ENCODE results near the gene RPP25L.

Gene RPP25L

DNA sequence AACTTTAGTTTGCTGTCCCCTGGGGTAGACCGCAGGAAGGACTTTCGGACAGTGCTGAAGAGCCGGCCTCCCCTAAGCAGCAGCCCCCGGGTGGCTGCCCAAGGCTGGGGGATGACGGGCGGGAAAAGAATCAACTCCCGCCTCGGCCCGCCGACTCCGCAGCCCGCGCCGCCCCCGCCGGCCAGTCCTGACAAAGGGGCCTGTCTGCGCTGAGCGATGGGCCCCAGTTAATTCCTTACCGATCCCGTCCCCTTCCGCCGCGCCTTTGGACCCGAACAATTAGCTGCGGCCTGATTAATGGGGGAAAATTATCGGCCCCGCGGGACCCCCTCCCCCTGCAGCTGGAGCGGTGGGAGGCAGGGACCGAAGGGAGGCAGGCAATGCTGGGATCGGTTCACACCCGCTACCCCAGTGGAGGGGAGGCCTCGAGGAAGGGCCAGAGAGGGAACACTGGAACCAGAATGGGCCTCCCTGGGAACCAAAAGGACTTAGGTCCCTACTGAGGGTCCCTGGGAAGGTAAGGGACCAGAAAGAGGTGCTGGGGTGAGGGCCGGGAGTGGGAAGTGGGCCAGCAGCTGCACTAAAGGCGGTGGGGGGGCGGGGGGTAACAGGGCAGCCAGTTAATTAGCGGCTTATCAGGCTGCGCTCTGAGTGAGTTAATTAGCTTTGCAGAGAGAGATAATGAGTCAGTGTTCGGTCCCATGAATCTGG is 12.7 kb upstream of the RPP25L start:
- no peak for DNase-seq (ENCODE audit: low read depth)
- TF ChIP-seq, protein P1, sequence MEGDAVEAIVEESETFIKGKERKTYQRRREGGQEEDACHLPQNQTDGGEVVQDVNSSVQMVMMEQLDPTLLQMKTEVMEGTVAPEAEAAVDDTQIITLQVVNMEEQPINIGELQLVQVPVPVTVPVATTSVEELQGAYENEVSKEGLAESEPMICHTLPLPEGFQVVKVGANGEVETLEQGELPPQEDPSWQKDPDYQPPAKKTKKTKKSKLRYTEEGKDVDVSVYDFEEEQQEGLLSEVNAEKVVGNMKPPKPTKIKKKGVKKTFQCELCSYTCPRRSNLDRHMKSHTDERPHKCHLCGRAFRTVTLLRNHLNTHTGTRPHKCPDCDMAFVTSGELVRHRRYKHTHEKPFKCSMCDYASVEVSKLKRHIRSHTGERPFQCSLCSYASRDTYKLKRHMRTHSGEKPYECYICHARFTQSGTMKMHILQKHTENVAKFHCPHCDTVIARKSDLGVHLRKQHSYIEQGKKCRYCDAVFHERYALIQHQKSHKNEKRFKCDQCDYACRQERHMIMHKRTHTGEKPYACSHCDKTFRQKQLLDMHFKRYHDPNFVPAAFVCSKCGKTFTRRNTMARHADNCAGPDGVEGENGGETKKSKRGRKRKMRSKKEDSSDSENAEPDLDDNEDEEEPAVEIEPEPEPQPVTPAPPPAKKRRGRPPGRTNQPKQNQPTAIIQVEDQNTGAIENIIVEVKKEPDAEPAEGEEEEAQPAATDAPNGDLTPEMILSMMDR (conservative IDR thresholded peaks at IDR 0.05; ENCODE audit: control insufficient read depth, insufficient read depth, low read depth, low read length), result no peak
- H3K4me3 ChIP-seq (ENCODE audit: control insufficient read depth, low read depth, low read length), result no peak overlapping the region

DNA sequence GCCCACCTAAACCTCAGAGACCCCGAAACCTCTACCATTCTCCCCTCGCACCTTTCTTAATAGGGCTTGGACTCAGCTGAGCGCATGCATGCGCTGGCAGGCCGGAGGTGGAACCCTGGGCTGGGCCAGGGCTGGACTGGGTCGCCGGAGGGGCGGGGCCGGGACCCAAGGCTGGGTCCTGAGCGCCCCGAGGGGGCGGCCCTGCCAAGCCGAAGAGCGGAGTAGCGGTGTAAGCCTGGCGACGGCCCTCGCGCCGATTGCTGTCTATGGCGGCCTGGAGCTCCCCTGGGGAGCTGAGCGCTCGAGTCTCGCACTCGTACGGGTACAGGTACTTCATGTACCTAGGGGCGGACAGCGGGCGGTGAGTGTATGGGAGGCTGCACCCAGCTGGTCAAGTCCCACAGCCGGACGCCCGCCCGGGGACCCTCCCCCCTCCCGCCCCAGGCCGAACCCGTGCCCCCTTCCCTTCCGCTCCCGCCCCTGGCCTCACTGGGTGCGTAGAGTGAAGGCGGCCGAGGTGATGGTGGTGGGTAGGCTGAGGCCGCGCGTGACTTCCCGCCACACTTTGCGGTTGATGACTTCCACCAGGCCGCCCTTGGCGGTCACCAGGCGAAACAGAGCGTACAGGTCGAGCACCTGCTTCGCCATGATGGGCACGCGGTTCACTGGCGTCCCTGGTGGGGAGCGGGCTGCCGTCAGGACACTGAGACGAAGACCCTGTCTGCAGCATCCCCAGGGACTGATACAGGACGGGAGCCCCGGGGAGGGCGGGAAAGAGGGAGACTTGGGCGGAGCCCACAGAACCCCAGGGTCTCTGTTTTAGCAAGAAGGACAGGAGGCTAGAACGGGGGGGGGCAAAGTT is 11.7 kb upstream of the RPP25L start:
- no peak for DNase-seq (ENCODE audit: low read depth)
- TF ChIP-seq, protein P1 (conservative IDR thresholded peaks at IDR 0.05; ENCODE audit: control insufficient read depth, insufficient read depth, low read depth, low read length), result no peak

DNA sequence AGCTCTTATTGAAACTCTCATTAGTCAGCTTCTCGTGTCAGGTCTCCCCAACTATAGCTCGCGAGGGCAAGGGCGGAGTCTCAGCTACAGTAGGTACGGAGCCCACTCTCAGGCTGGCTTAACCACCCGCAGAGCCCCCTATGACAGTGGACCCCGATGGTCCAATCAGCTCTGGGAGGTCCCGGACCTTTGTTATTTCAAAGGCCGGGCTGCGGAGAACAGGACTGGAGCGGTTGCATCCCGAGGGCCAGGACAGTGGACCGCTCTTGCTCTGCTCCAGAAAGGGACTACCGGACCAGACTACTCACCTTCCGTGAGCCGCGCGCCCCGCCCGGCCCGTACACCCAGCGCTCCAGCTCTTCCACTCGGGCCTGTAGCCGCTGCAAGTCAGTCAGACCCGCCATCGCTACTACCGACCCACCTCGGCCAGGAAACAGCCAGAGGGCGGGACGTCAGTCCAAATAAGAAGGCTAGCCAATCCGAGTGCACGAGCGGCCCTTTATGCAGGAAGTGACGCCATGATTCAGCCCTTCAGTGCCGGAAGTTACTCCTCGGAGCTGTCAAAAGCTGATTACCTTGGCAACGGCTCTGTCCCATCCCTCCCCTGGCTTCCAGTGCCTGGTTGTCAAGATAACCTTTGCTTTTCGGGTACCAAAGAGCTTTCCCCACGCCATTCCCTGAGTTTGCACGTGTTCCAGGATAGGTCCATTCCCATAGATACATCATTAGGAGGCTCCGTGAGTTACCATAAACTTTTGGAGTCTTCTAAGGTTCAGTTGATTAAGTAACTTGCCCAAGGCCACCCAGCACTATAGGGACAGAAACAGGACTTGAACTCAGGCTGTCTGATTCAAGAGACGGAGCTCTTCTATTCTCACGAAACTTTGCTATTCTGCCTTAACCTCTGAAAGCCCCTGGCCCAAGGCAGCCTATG is 8.4 kb upstream of the RPP25L start, which contains the start of gene DCTN3:
Gene DCTN3 (minus strand): TSS at position 435 of the 934 bp plus-strand sequence. CDS start 31 bp downstream, at position 404.
- peak within 1 kb of the TSS; percentile 97 for H3K4me3 ChIP-seq (ENCODE audit: control insufficient read depth, low read depth, low read length)
- TF ChIP-seq, protein P1 (conservative IDR thresholded peaks at IDR 0.05; ENCODE audit: control insufficient read depth, insufficient read depth, low read depth, low read length), result no peak
- peak; percentile 94 for DNase-seq (ENCODE audit: low read depth)

More for the DNA sequence above, 11.7 kb upstream of the RPP25L start:
- H3K4me3 ChIP-seq (ENCODE audit: control insufficient read depth, low read depth, low read length), result no peak overlapping the region

DNA sequence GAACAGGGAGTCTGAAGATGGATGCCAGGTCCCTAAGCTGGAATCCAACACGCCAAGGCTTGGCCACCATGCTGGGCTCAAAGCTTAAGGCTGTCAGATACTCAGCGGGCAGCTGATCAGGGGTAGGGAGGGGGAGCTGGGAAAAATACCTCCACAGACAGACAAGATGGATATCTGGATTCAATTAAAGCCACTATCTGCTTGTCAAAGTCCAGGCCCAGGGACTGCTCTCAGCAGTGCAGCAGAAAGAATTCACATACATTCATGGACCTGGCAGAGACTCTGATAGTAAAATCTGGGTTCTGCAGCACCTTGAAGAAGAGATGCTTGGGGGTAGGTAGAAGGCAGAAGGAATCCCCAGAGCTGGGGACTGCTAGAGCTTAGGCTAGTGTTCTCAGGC is 3.2 kb upstream of the RPP25L start:
- TF ChIP-seq, protein P1 (conservative IDR thresholded peaks at IDR 0.05; ENCODE audit: control insufficient read depth, insufficient read depth, low read depth, low read length), result no peak
- no peak for DNase-seq (ENCODE audit: low read depth)
- no peak overlapping the region for H3K4me3 ChIP-seq (ENCODE audit: control insufficient read depth, low read depth, low read length)

DNA sequence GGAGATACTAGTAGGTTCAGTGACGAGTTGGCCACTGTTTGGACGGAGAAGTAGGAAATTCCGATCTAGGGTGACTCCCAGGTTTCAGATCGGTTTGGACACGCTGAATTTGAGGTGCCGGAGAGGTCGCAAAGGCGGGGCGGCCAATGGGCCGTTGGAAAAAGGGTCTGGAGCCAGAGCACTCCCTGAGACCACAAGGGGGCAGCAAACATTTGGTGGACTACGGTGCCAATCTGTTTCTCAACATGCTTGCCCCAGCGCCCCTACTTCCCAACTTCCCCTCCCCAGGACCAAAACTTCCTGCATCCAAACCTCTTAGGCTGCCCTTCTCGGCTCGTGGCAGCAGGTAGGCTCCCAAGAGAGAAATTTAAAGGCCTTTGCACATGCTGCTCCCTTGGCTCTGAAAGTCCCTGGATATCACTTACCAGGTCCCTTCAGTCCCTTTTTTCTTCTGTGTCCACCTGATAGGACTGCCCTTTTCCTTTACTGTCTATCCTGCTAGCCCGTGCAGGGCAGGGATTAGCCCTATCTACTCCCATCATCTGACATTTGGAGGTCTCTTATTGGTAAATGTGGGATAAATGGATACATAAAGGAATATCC is 992 bp upstream of the RPP25L start:
- TF ChIP-seq, protein P1 (conservative IDR thresholded peaks at IDR 0.05; ENCODE audit: control insufficient read depth, insufficient read depth, low read depth, low read length), result peak; percentile 86
- DNase-seq (ENCODE audit: low read depth), result peak; percentile 73
- H3K4me3 ChIP-seq (ENCODE audit: control insufficient read depth, low read depth, low read length), result peak overlapping the region; percentile 88

All from fibroblast of mammary gland (primary cell).